K562 (cell line): ENCODE results near the gene FBLN7. TPM values are rescaled to one million over a fixed set of nuclear protein-coding genes. Genes with fewer than 3 reads are reported as not detected.

Source experiments
- ATAC-seq: fragments of 200-7000 bp; cut with Tn5 transposase; 3 replicates; pipeline ENCODE4 v1.9.1; 2020; ENCODE audit warnings: moderate library complexity
- BruUV-seq: library from RNA; stranded (reverse); fragments of 400-500 nt; replicated peaks from 2 replicates; lab custom pipeline; 2021; lab: Mats Ljungman, UMichigan
- CTCF ChIA-PET: fragments of 300-600 bp; formaldehyde crosslinking; extraction: SDS; loops from one replicate; lab custom pipeline; 2021; ENCODE audit warnings: low intra/inter-chr PET ratio; lab: Yijun Ruan, JAX
- POLR2A ChIA-PET: fragments of 300-600, 350-650 bp; sonication (Branson Sonifier 250); formaldehyde crosslinking; extraction: SDS; loops from one replicate; lab custom pipeline; 2021; ENCODE audit warnings: antibody characterized with exemption, inconsistent platforms; lab: Yijun Ruan, JAX
- DNase-seq, 4 experiments: peaks; one replicate each; pipeline versions ENCODE4 v3.0.0 to v3.0.0-alpha.2; 2011 to 2018; ENCODE audit warnings: low spot score in 3 of 4, mixed read lengths in 3 of 4; ENCODE audit errors: extremely low read depth in 1 of 4
- FAIRE-seq: peaks from 2 replicates; lab custom pipeline; 2011; peaks lifted over from hg19 to GRCh38; lab: Jason Lieb, UNC
- H2AFZ ChIP-seq: 2 replicates; pipeline ENCODE4 v1.6.0; 2011; ENCODE audit warnings: low read depth, low read length, control low read depth, inconsistent platforms
- H3K27ac ChIP-seq: fragments of 200-600 bp; 3 replicates; pipeline ENCODE4 v1.8.0; 2011; ENCODE audit warnings: low read depth, mild to moderate bottlenecking, control low read depth, inconsistent platforms, low read length, moderate library complexity, mixed read lengths; ENCODE audit errors: extremely low read depth
- H3K27me3 ChIP-seq, 2 experiments: fragments of 300-600 bp in 1 of 2; 2 replicates in 1 of 2; 3 replicates in 1 of 2; pipeline versions ENCODE4 v1.6.0 to v1.8.0; 2011; ENCODE audit warnings: inconsistent platforms in 2 of 2, low read length in 2 of 2, mild to moderate bottlenecking in 1 of 2, mixed read lengths in 1 of 2, moderate library complexity in 1 of 2; ENCODE audit not compliant: control insufficient read depth in 2 of 2, insufficient read depth in 2 of 2
- H3K36me3 ChIP-seq: fragments of 300-600 bp; 3 replicates; pipeline ENCODE4 v1.8.0; 2011; ENCODE audit warnings: mild to moderate bottlenecking, low read length, inconsistent platforms; ENCODE audit not compliant: control insufficient read depth, insufficient read depth
- H3K4me1 ChIP-seq, 2 experiments: fragments of 200-600 bp in 1 of 2; replicated peaks in 1 of 2; 2 replicates in 1 of 2; 3 replicates in 1 of 2; pipeline versions ENCODE4 v1.5.1 to v1.8.0; 2011; ENCODE audit warnings: inconsistent platforms in 2 of 2, low read length in 2 of 2, mild to moderate bottlenecking in 1 of 2, mixed read lengths in 1 of 2, moderate library complexity in 1 of 2; ENCODE audit not compliant: control insufficient read depth in 2 of 2, insufficient read depth in 2 of 2
- H3K4me2 ChIP-seq: 2 replicates; pipeline ENCODE4 v1.6.1; 2011; ENCODE audit warnings: low read length, control low read depth, inconsistent platforms, mixed read lengths; ENCODE audit not compliant: insufficient read depth
- H3K4me3 ChIP-seq: fragments of 200-600 bp; sonication (generic), shearing (Covaris generic); 2 replicates; pipeline ENCODE4 v1.5.1; 2016; ENCODE audit warnings: control low read depth, inconsistent platforms
- H3K79me2 ChIP-seq: fragments of 200-600 bp; 3 replicates; pipeline ENCODE4 v1.8.0; 2011; ENCODE audit warnings: low read length, inconsistent platforms; ENCODE audit not compliant: control insufficient read depth, insufficient read depth
- H3K9ac ChIP-seq, 2 experiments: 2 replicates each; pipeline versions ENCODE4 v1.6.0 to v1.6.1; 2011; ENCODE audit warnings: low read depth in 2 of 2, low read length in 2 of 2, control low read depth in 1 of 2, inconsistent platforms in 1 of 2, mild to moderate bottlenecking in 1 of 2, mixed read lengths in 1 of 2; ENCODE audit not compliant: insufficient read depth in 1 of 2
- H3K9me1 ChIP-seq: one replicate; pipeline ENCODE4 v1.6.0; 2011; ENCODE audit warnings: inconsistent platforms, mild to moderate bottlenecking, low read length, moderate library complexity; ENCODE audit not compliant: control insufficient read depth, insufficient read depth
- H3K9me3 ChIP-seq: replicated peaks from 2 replicates; pipeline ENCODE4 v1.5.1; 2011; ENCODE audit warnings: low read depth, low read length, inconsistent platforms; ENCODE audit not compliant: control insufficient read depth, insufficient read depth
- H4K20me1 ChIP-seq: replicated peaks from 2 replicates; pipeline ENCODE4 v1.6.1; 2011; ENCODE audit warnings: low read length, inconsistent platforms, mixed read lengths; ENCODE audit not compliant: control insufficient read depth, insufficient read depth
- BACH1 ChIP-seq: fragments of 200-800 bp; sonication (Bioruptor generic); IDR thresholded peaks from 2 replicates; pipeline ENCODE4 v1.6.1; 2016; ENCODE audit warnings: missing genetic modification characterization, missing compliant biosample characterization
- CBFA2T2 ChIP-seq: fragments of 450-650 bp; conservative IDR thresholded peaks from 2 replicates; pipeline ENCODE4 v1.6.1; 2017; ENCODE audit warnings: mild to moderate bottlenecking
- CC2D1A ChIP-seq: fragments of 450-650 bp; IDR thresholded peaks from 2 replicates; pipeline ENCODE4 v1.6.1; 2017; ENCODE audit warnings: mild to moderate bottlenecking
- CREM ChIP-seq: IDR thresholded peaks from 2 replicates; pipeline ENCODE4 v1.6.1; 2014; ENCODE audit warnings: antibody characterized with exemption, low read depth
- CSDE1 ChIP-seq, 2 experiments: fragments of 450-650 bp; IDR thresholded peaks; 2 replicates each; pipeline ENCODE4 v1.6.1; 2016; ENCODE audit warnings: mild to moderate bottlenecking in 1 of 2
- ELF1 ChIP-seq: fragments of 200-800 bp; sonication (Bioruptor generic); IDR thresholded peaks from 2 replicates; pipeline ENCODE4 v1.6.1; 2016; ENCODE audit warnings: missing genetic modification characterization, missing compliant biosample characterization
- KLF16 ChIP-seq: IDR thresholded peaks from 2 replicates; pipeline ENCODE4 v1.6.1; 2016; ENCODE audit warnings: antibody characterized with exemption
- MEIS2 ChIP-seq: fragments of 450-650 bp; IDR thresholded peaks from 2 replicates; pipeline ENCODE4 v1.6.1; 2014; ENCODE audit warnings: mild to moderate bottlenecking; ENCODE audit not compliant: partially characterized antibody
- NBN ChIP-seq: fragments of 450-650 bp; IDR thresholded peaks from 2 replicates; pipeline ENCODE4 v1.6.1; 2016; ENCODE audit warnings: low read depth, mild to moderate bottlenecking
- SMARCA4 ChIP-seq: fragments of 450-650 bp; IDR thresholded peaks from 2 replicates; pipeline ENCODE4 v1.6.1; 2016
- U2AF2 ChIP-seq: fragments of 200-400 bp; formaldehyde crosslinking; optimal IDR thresholded peaks from 2 replicates; pipeline ENCODE3; 2017; ENCODE audit warnings: low read depth, mild to moderate bottlenecking, low read length
- ZKSCAN8 ChIP-seq: fragments of 200-800 bp; sonication (Bioruptor generic); IDR thresholded peaks from 2 replicates; pipeline ENCODE4 v1.6.1; 2016; ENCODE audit warnings: missing genetic modification characterization, missing compliant biosample characterization
- ZNF384 ChIP-seq: IDR thresholded peaks from 2 replicates; pipeline ENCODE4 v1.6.1; 2012; ENCODE audit warnings: low read depth, low read length, improper control_type of control experiment
- ZNF431 ChIP-seq: sonication (generic); formaldehyde crosslinking; IDR thresholded peaks from 2 replicates; pipeline ENCODE4 v1.8.0; 2022; ENCODE audit warnings: mild to moderate bottlenecking, missing genetic modification reagents
- WGBS: fragments of 100-300 bp; shearing (Covaris generic); methylation state at CpG from one replicate; pipeline ENCODE4 v1.1.6; 2016; ENCODE audit warnings: low coverage, mixed read lengths; ENCODE audit not compliant: insufficient coverage; ENCODE audit errors: missing lambda C conversion rate; 5-methylcytosine and 5-hydroxymethylcytosine counted together
- in situ Hi-C: fragments of 300-500 bp; cut with MboI; formaldehyde crosslinking; loops from 4 replicates; pipeline ENCODE4 v1.15.0; 2018; ENCODE audit warnings: inconsistent platforms, mixed read lengths
- intact Hi-C: fragments of 100-400 bp; cut with micrococcal nuclease; formaldehyde crosslinking; loops from 2 replicates; pipeline ENCODE4 v1.14.2; 2022
- polyA plus RNA-seq, 8 experiments: library from polyadenylated mRNA; depleted of rRNA in 4 of 8; stranded (reverse) in 5 of 8; unstranded in 3 of 8; fragments of >200 nt; fragmentation: Nextera tagmentation in 2 of 8; fragmentation: Illumina TruSeq in 1 of 8; extraction: Ambion mirVana in 2 of 8; extraction: Trizol in 1 of 8; gene quantifications; 2 replicates each; pipeline versions ENCODE4 v1.2.1 to v1.2.3, GENCODE V29; 2011 to 2014; ENCODE audit warnings: inconsistent platforms in 1 of 8, missing spikeins in 1 of 8
- total RNA-seq, 7 experiments: library from RNA; depleted of rRNA in 6 of 7; stranded (reverse); fragments of >200 nt in 6 of 7; fragmentation: Illumina TruSeq in 2 of 7; extraction: Trizol in 2 of 7; gene quantifications; 2 replicates each; pipeline versions ENCODE4 v1.2.1 to v1.2.3, GENCODE V29; 2011 to 2021; ENCODE audit warnings: low replicate concordance in 1 of 7
- TF ChIP-seq, protein P1 (sequence below): fragments of 450-650 bp; formaldehyde crosslinking; IDR thresholded peaks from 2 replicates; pipeline ENCODE4 v1.4.0; 2020; ENCODE audit warnings: mild to moderate bottlenecking, mixed read lengths
- TF ChIP-seq, protein P2 (sequence below): fragments of 450-650 bp; IDR thresholded peaks from 2 replicates; pipeline ENCODE4 v1.6.1; 2016; ENCODE audit warnings: missing biosample characterization, missing genetic modification characterization
- TF ChIP-seq, protein P3 (sequence below): sonication (generic); formaldehyde crosslinking; IDR thresholded peaks from 2 replicates; pipeline ENCODE4 v1.8.0; 2022; ENCODE audit warnings: mild to moderate bottlenecking, missing genetic modification reagents
- TF ChIP-seq, protein P4 (sequence below): fragments of 450-650 bp; formaldehyde crosslinking; IDR thresholded peaks from 2 replicates; pipeline ENCODE4 v1.4.0; 2022; ENCODE audit warnings: missing genetic modification characterization

FBLN7 gene
- total and polyA plus RNA-seq, 9 of the 15 experiments (the other 6 are each of a cell fraction or from before 2014, with no cell fraction given), result 0.13 TPM; not detected in 8

DNA sequence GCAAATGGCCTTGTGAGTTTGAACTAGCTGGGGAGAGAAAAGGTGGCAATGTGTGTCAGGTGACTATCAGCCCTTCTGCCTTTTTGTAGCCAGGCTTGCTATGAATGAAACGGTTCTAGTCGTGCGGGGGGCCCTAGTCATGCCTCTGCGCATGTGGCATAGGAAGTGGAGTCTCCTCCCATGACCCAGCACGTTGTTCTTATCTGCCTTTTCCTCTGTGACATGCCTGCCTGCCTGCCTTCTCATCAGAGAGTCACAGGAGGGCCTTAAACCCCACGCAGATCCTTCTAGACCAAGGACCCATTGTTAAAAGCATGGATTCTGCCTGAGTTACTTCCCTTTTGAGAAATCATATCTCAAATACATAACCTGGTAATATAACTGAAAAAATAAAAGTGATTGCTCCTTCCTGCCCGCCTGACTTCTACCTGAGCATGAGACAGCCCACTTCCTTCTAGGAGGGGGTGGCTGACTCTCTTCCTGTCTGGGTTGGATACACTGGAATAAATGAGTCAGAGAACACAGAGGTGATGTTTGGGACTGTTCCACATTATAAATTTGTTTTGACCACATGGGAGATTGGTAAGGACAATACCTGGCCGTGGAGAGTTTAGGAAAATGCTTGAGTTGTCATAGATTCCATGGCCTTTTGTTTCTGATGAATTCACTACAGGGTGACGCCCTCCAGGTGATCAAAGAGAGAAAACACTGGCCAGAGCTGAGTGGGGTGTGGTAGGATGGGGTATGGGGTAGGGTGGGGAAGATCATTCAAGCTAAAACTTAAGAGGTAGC lies 49.8 kb downstream of the FBLN7 start:
- peaks cover 14 to 18% of the 10 kb centered on the region in 2 experiments for H3K4me1 ChIP-seq
- no peaks in the 10 kb centered on the region for H3K27me3 ChIP-seq
- BruUV-seq, result no TSS peak
- 26% methylated on average over 8 of the region's 9 CpGs for WGBS
- H3K27ac ChIP-seq, result peak overlapping the region; percentile 78
- H3K4me3 ChIP-seq, result no peak overlapping the region
- FAIRE-seq (peak; percentile 93), DNase-seq (peak; percentile 51 to 84 (median 72)), ATAC-seq (peak; percentile 94)
- intact Hi-C loops, result no loop called here
- peak overlapping the region; percentile 97 for H2AFZ ChIP-seq
- in situ Hi-C loops, result no loop called here
- no peaks in the 10 kb centered on the region for H3K79me2 ChIP-seq
- no peaks in the 10 kb centered on the region; the same call in 1 of the 2 replicates for H4K20me1 ChIP-seq
- H3K9ac ChIP-seq, result peak overlapping the region in 1 of 2 experiments; percentile 33; a peak in 1 of 4 replicates
- no peaks in the 10 kb centered on the region for H3K36me3 ChIP-seq
- no peaks in the 10 kb centered on the region for H3K9me1 ChIP-seq
- H3K4me2 ChIP-seq, result peak overlapping the region; percentile 48
- ChIA-PET POLR2A (no interaction called here), CTCF (no interaction called here)
- H3K9me3 ChIP-seq, result peaks cover 5% of the 10 kb centered on the region; the same call in 1 of the 2 replicates
- TF ChIP-seq, protein P1, sequence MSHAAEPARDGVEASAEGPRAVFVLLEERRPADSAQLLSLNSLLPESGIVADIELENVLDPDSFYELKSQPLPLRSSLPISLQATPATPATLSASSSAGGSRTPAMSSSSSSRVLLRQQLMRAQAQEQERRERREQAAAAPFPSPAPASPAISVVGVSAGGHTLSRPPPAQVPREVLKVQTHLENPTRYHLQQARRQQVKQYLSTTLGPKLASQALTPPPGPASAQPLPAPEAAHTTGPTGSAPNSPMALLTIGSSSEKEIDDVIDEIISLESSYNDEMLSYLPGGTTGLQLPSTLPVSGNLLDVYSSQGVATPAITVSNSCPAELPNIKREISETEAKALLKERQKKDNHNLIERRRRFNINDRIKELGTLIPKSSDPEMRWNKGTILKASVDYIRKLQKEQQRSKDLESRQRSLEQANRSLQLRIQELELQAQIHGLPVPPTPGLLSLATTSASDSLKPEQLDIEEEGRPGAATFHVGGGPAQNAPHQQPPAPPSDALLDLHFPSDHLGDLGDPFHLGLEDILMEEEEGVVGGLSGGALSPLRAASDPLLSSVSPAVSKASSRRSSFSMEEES (CRISPR knock-in tag), result peak; percentile 41; the same call in 1 of the 2 replicates
- TF ChIP-seq ZNF431 (CRISPR knock-in tag) (0 out of 2 replicates have a peak, but pooled peaks have one; percentile 33), NBN (peak; percentile 70; the same call in 1 of the 2 replicates), ZKSCAN8 (CRISPR knock-in tag) (0 out of 2 replicates have a peak, but pooled peaks have one; percentile 53), KLF16 (0 out of 2 replicates have a peak, but pooled peaks have one; percentile 6), BACH1 (tag) (peak; percentile 44; the same call in 1 of the 2 replicates), SMARCA4 (peak; percentile 71), MEIS2 (peak; percentile 44), U2AF2 (no peak), CSDE1 (IDR thresholded peaks at IDR 0.05) (no peak), CREM (peak; percentile 62), ZNF384 (peak; percentile 4; the same call in 1 of the 2 replicates), ELF1 (peak; percentile 64), CBFA2T2 (peak; percentile 41; the same call in 1 of the 2 replicates), CC2D1A (no peak)
- TF ChIP-seq, protein P2, sequence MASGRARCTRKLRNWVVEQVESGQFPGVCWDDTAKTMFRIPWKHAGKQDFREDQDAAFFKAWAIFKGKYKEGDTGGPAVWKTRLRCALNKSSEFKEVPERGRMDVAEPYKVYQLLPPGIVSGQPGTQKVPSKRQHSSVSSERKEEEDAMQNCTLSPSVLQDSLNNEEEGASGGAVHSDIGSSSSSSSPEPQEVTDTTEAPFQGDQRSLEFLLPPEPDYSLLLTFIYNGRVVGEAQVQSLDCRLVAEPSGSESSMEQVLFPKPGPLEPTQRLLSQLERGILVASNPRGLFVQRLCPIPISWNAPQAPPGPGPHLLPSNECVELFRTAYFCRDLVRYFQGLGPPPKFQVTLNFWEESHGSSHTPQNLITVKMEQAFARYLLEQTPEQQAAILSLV (tag), result no peak
- TF ChIP-seq, protein P3, sequence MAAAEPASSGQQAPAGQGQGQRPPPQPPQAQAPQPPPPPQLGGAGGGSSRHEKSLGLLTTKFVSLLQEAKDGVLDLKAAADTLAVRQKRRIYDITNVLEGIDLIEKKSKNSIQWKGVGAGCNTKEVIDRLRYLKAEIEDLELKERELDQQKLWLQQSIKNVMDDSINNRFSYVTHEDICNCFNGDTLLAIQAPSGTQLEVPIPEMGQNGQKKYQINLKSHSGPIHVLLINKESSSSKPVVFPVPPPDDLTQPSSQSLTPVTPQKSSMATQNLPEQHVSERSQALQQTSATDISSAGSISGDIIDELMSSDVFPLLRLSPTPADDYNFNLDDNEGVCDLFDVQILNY, result no peak
- TF ChIP-seq, protein P4, sequence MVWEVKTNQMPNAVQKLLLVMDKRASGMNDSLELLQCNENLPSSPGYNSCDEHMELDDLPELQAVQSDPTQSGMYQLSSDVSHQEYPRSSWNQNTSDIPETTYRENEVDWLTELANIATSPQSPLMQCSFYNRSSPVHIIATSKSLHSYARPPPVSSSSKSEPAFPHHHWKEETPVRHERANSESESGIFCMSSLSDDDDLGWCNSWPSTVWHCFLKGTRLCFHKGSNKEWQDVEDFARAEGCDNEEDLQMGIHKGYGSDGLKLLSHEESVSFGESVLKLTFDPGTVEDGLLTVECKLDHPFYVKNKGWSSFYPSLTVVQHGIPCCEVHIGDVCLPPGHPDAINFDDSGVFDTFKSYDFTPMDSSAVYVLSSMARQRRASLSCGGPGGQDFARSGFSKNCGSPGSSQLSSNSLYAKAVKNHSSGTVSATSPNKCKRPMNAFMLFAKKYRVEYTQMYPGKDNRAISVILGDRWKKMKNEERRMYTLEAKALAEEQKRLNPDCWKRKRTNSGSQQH (CRISPR knock-in tag), result peak; percentile 76; the same call in 1 of the 2 replicates
